ENCODE measurements around the gene CCL22. TPM values are rescaled to one million over a fixed set of nuclear protein-coding genes. Genes with fewer than 3 reads are reported as not detected.
"Not testable (repeated sequence)": the region's sequence is repeated elsewhere in the genome, so short reads cannot be mapped to it uniquely, and the experiment has no call there.

CCL22 gene
- polyA plus RNA-seq, 1 donor = 0.15 TPM

DNA sequence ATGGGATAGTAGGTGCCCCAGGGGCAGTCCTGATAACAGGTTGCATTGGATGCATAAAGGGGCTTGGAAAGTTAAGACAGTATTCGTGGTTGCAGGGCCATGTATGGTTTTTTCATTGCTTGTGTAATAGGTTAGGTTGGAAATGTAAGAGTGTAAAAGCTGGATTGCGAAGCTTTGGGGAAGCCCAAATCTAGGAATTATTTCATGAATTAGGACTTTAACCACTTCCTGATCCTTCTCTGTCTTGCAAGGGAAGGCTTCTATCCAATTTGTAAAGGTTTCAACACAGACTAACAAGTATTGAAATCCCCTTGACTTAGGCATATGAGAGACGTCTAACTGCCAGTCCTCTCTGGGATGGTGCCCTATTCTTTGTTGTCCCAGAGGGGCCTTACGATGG lies 38.2 kb downstream of the CCL22 start:
- no peak for DNase-seq

DNA sequence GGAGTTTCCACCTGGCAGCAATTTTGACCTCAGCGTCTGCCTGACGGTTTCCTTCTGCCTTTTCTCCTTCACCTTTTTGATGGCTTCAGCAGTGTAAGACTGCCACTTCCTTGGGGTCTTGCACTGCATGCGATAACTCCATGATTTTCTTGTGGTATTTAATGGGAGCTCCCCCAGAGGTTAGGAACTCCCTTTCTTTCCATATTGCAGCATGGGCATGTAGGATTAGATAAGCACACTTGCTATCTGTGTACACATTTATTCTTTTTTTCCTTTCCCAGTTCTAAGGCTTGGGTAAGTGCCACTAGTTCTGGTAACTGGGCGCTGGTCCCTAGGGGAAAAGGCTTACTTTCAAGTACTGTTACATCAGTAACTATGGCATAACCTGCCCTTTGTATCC lies 38.9 kb downstream of the CCL22 start:
- not testable (repeated sequence) for DNase-seq

DNA sequence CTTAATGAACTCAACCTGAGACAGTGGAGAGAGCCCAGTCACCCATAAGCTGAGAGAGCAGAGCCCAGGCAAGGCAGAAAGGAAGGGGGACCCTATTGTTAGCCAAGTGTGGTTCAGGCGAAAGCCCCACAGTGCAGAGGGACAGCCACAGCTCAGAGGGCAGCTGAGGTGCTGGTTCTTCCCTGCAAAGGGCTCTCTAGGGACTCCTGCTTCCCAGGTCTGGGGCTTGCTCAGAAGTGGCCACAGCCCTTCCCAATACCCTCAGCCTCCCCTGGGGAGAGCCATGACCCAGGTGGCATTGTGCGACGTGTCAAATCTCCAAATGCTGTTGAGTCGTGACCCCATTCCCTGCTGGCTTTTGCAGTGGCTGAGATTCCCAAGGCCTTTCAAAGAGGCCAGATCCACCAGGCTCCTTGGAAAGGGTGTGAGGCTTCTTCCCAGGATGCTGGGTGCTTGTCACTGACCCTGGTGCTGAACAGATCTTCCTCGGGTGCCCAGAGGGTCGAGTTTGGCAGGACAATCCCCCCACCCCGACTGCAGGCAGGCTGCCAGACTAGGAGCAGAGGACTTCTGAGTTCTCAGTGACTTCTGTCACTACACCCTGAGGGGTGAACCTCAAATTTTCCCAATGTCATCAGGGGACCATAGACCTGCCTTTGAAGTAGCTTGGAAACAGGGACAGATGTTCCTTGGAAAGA lies 43.5 kb downstream of the CCL22 start:
- DNase-seq = no peak

- no peak for DNase-seq
Measured at GRCh38 chr16:57403965-57404817, 45.6 kb downstream of the CCL22 start, which contains the start of gene CCL17. Gene CCL17 (plus strand): TSS chr16:57404767. CDS start chr16:57413933, 9,166 bp downstream.

GRCh38 chr16:57405097-57405496 lies 46.5 kb downstream of the CCL22 start:
- DNase-seq = no peak

GRCh38 chr16:57406881-57407280 lies 48.3 kb downstream of the CCL22 start:
- no peak for DNase-seq

DNA sequence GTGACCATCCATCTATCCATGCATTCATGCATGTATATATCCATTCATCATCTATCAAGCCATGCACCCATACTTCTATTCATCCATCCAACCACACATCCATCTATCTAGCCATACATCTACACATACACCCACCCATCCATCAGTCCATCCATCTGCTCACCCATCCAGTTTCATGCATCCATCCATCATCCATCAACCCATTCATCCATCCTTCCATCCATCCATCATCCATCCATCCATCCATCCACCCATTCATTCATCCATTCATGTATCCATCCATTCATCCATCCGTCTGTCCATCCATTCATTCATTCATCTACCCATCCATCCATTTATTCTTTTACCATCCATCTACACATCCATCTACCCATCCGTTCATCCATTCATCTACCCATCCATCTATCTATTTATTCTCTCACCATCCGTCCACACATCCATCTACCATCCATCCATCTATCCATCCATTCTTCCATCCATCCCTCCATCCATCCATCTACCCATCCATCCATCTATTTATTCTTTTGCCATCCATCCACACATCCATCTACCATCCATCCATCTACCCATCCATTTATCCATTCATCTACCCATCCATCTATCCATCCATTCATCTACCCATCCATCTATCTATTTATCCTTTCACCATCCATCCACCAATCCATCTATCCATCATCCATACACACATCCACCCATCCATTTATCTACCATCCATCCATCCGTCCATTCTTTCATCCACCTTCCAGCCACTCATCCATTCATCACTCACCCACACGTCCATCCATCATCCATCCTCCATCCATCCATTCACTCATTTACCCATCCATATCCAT lies 49.2 kb downstream of the CCL22 start:
- DNase-seq = no peak

- DNase-seq = no peak
Measured at GRCh38 chr16:57409065-57409464, 50.5 kb downstream of the CCL22 start.

DNA sequence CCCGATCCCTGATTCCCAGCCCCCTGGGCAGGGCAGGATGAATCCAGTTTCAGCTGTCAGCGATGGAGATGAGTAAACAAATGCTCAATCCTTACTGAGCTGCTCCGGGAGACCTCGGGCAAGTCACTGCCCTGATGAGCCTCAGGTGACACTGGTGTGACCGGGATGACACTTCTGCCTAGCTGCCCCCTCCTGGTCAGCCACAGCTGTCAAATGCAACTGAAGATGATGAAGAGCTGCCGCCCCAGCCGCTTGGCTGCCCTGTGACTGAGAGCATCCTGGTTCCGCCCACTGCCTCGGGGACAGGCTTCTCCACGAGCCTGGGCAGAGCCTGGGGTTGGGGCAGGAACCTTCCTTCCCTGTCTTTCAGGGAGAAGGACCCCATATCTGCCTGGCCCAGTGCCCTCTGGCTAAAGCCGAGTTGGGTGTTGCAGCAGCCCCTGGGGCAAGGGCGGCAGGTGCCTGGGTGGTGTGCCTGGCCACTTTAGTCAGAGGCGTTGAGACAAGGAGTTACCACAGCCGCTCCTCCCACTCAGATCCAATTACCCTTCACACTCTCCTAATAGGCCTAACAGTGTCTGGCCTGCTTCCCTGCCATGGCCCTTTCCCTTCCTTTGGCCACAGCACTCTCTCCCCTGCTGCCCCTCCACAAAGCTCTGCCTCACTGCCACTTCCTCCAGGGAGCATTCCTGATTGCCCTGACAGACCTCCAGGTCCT lies 51.4 kb downstream of the CCL22 start:
- no peak for DNase-seq

GRCh38 chr16:57411362-57411976 lies 52.9 kb downstream of the CCL22 start:
- no peak for DNase-seq

DNA sequence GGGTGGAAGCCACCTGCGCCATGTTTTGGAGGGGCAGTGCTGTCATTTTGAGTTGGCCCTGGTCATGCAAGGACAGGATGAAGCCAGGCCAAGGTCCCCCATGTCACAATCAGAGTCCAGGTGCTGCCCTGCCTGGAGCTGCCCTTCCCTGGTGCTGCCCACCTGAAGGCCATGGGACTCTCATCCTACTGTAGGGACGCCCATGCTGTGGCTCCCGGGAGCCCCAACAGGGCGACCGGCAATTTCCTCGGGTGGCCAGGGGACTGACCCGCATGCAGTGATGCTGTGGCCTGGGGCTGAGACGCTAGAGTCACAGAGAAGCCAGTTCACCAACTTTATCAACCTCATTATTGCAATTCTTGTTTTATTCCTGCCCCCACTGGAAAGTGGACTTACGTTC lies 54.0 kb downstream of the CCL22 start:
- DNase-seq = no peak

- no peak for DNase-seq
Measured at GRCh38 chr16:57413301-57413730, 54.7 kb downstream of the CCL22 start.

DNA sequence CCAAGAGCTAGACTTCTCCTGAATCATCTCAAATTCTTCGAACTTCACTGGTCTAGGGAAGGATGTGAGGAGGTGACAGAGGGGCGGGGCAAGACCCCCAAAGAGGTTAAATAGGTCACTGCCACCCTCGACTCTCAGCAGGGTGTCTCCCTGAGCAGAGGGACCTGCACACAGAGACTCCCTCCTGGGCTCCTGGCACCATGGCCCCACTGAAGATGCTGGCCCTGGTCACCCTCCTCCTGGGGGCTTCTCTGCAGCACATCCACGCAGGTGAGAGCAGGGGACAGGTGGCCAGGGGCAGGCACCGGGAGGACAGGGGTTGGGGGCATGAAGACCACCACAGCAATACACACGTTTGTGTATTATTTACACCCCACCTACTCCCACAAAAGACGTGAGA lies 55.1 kb downstream of the CCL22 start:
- no peak for DNase-seq

Other genes with a start within 250 kb of the CCL22 start
- gene PSME3IP1, start 172.7 kb upstream of the CCL22 start, polyA plus RNA-seq (ENCODE audit: insufficient read length) = 52.7 TPM
- 22.8 TPM for gene RSPRY1, start 172.5 kb upstream of the CCL22 start, polyA plus RNA-seq (ENCODE audit: insufficient read length)
- gene ARL2BP, start 113.5 kb upstream of the CCL22 start, polyA plus RNA-seq (ENCODE audit: insufficient read length) = 36.0 TPM
- 0.89 TPM for gene PLLP, start 74.1 kb upstream of the CCL22 start, polyA plus RNA-seq (ENCODE audit: insufficient read length)
- 4.9 TPM for gene CX3CL1, start 13.7 kb downstream of the CCL22 start, polyA plus RNA-seq (ENCODE audit: insufficient read length)
- not detected for gene CCL17, start 46.0 kb downstream of the CCL22 start, polyA plus RNA-seq (ENCODE audit: insufficient read length)
- 55.8 TPM for gene CIAPIN1, start 88.6 kb downstream of the CCL22 start, polyA plus RNA-seq (ENCODE audit: insufficient read length)
- gene COQ9, start 88.7 kb downstream of the CCL22 start, polyA plus RNA-seq (ENCODE audit: insufficient read length) = 70.1 TPM
- 45.9 TPM for gene POLR2C, start 103.9 kb downstream of the CCL22 start, polyA plus RNA-seq (ENCODE audit: insufficient read length)
- 10.2 TPM for gene DOK4, start 127.7 kb downstream of the CCL22 start, polyA plus RNA-seq (ENCODE audit: insufficient read length)
- 12.8 TPM for gene CCDC102A, start 177.8 kb downstream of the CCL22 start, polyA plus RNA-seq (ENCODE audit: insufficient read length)
- 1.2 TPM for gene ADGRG5, start 183.9 kb downstream of the CCL22 start, polyA plus RNA-seq (ENCODE audit: insufficient read length)